ENCODE data around the gene LATS1. TPM values are rescaled to one million over a fixed set of nuclear protein-coding genes. Genes with fewer than 3 reads are reported as not detected.

LATS1 gene
- total RNA-seq, result 10.1 and 11.4 TPM in 2 replicates

DNA sequence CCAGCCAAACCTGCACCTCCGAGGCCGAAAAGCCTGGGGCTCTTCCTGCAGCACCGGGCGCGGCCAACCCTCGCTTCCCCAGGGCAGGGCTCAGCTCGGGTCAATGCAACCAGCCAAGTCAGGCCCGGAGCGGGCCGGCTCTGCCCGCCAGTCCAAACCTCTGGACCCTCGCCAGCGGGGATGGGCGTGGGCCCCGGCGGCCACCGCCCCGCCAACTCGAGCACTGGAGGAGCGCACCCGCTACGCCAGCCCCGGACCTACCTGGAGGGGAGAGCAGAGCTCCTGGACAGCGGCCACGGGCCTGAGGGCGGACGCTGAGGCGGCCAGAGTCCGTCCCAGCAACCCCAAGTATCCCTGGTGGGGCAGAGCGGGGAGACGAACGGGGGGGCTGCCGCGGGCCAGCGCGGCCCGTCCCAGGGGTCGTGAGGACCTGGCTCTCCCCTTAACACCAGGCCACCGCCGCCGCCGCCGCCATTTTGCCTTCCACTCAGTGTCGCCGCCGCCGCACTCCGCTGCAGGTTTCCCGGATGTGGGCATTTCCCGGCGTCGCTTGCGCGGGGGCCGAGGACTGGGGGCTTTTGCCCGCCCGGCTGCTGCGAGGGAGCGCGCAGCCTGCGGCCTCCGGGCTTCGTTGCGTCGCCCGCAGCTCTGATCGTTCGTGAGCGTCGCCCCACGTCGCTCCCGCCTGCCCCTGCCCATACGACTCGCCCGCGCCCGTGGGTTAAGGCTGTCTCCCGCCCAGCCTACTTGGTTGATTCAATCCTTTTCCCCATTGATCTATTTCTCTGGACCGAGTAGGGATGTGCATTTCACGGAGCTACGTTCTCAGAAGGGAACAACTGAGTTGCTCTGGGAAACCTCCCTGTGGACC lies at the start of gene LATS1:
LATS1 (minus strand) TSS at position 514 of the 871 bp plus-strand sequence. CDS start 15,975 bp downstream, outside the sequence.
- TF ChIP-seq, protein P1, sequence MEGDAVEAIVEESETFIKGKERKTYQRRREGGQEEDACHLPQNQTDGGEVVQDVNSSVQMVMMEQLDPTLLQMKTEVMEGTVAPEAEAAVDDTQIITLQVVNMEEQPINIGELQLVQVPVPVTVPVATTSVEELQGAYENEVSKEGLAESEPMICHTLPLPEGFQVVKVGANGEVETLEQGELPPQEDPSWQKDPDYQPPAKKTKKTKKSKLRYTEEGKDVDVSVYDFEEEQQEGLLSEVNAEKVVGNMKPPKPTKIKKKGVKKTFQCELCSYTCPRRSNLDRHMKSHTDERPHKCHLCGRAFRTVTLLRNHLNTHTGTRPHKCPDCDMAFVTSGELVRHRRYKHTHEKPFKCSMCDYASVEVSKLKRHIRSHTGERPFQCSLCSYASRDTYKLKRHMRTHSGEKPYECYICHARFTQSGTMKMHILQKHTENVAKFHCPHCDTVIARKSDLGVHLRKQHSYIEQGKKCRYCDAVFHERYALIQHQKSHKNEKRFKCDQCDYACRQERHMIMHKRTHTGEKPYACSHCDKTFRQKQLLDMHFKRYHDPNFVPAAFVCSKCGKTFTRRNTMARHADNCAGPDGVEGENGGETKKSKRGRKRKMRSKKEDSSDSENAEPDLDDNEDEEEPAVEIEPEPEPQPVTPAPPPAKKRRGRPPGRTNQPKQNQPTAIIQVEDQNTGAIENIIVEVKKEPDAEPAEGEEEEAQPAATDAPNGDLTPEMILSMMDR (conservative IDR thresholded peaks at IDR 0.05; ENCODE audit: low read depth, low read length), result no peak

DNA sequence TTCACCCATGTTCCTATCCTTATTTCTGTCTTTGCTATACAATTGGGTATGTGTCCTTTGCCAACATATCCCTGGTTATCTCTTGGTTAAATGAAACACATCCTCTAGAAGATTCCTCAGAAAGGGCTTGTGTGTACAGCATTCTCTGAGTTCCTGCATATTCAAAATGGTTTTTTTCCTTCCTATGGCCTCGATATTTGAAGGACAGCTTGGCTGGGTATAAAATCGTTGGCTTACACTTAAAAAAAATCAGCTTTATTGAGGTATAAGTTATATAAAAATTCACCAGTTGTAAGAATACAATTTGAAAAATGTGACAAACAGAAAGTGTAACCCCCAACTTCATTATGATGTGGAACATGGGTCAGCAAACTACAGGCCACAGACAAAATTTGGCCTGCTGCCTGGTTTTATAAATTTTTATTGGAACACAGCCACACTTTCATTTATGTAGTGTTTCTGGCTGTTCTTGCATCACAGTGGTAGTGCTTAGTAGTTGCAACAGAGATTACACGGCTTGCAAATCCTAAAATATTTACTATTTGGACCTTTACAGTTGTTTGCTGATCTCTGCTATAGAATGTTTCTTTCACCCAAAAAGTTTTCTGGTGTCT lies 48.4 kb upstream of the LATS1 start:
- TF ChIP-seq, protein P1 (conservative IDR thresholded peaks at IDR 0.05; ENCODE audit: low read depth, low read length), result no peak
- no peak for DNase-seq (ENCODE audit: low read depth)

More for the DNA sequence above, at the start of gene LATS1:
- peak within 1 kb of the TSS; percentile 90 for H3K4me3 ChIP-seq (ENCODE audit: low read depth, low read length)
- no peak for DNase-seq (ENCODE audit: low read depth)

DNA sequence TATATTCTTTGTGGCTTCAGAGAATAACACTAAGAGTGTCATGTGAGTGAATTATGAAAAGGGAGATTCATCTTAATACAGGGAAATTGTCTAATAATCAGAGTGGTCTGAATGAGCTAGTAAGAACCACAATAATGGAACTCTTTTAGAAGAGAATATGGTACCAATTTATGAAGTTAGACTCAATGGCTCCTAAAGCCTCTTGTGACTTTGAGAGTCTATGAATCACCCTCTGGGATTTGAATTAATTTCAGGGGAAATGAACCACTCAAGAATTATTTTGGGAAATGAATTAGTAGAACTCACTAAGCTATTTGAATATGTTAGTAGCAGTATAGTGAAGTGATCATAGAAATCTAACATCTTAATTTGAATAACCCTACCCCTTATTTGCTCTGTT lies 46.0 kb upstream of the LATS1 start:
- DNase-seq (ENCODE audit: low read depth), result no peak
- TF ChIP-seq, protein P1 (conservative IDR thresholded peaks at IDR 0.05; ENCODE audit: low read depth, low read length), result no peak
- no peak overlapping the region for H3K4me3 ChIP-seq (ENCODE audit: low read depth, low read length)

More for the DNA sequence above, 48.4 kb upstream of the LATS1 start:
- H3K4me3 ChIP-seq (ENCODE audit: low read depth, low read length), result no peak overlapping the region

DNA sequence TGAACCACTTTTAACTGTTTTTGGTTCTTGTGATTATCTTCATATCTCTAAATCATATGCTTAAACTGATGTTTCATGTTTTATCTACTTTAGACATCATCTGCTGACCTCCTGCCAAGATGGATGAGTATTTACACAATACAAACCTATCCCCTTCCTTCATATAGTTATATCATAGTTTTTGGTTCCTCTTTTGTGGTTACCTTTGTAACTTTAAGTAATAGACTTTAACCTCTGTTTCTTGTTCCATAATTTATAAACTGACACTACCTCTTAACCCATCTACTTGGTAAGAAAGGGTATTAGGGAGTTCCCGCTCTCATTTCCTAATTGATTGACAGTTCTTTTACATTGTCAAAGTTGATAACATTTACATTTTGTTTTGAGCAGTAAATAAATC lies 43.5 kb upstream of the LATS1 start:
- TF ChIP-seq, protein P1 (conservative IDR thresholded peaks at IDR 0.05; ENCODE audit: low read depth, low read length), result no peak
- DNase-seq (ENCODE audit: low read depth), result no peak
- H3K4me3 ChIP-seq (ENCODE audit: low read depth, low read length), result no peak overlapping the region

DNA sequence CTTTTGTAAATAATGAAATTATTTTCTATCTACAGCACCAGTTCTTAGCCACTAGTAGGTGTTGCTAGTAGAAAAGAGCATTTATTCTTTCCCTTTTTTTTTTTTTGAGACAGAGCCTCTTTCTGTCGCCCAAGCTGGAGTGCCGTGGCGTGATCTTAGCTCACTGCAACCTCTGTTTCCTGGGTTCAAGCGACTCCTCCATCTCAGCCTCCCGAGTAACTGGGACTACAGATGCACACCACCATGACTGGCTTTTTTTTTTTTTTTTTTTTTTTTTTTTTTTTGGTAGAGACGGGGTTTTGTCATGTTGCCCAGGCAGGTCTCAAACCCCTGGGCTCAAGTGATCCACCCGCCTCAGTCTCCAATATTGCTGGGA lies 38.3 kb upstream of the LATS1 start:
- no peak overlapping the region for H3K4me3 ChIP-seq (ENCODE audit: low read depth, low read length)
- TF ChIP-seq, protein P1 (conservative IDR thresholded peaks at IDR 0.05; ENCODE audit: low read depth, low read length), result no peak
- DNase-seq (ENCODE audit: low read depth), result no peak

DNA sequence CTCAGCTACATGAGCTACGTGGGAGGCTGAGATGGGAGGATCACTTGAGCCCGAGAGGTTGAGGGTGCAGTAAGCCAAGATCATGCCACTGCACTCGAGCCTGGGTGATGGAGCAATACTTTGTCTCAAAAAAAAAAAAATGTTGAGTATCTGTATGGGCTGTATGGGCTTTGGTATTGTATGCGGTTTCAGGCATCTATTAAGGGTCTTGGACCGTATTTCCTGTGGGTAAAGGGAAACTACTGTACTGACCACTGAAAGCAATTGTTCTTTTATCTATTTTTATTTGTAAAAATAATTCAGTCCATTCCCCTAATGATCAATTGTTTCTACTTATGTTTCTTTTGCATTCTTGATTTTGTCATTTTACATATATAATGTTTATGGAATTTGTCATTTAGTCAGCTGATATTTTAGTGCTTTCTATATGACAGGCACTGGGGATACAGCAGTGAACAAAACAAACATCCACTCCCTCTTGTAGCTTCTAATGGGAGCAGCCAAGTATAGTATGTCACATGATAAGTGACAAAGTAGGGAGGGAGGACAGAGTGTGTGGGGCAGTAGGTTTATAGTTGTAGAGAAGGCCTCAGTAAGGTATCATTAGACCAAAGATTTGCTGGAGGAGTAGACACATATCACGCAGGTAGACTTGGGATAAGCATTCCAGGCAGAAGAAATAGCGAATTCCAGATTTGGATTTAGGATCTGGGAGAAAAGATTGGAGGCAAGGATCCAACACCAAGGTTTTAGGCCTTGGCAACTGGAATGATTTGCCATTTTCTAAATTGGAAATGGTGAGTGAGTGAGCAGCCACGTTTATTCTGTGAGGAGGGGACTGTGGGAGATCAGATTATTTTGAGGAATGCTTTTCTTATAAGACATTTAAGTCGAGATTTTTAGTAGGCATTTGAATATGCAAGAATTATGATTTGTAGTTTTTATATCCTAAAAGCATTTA lies 37.7 kb upstream of the LATS1 start:
- TF ChIP-seq, protein P1 (conservative IDR thresholded peaks at IDR 0.05; ENCODE audit: low read depth, low read length), result no peak
- DNase-seq (ENCODE audit: low read depth), result no peak
- H3K4me3 ChIP-seq (ENCODE audit: low read depth, low read length), result no peak overlapping the region

All from epithelial cell of proximal tubule (primary cell).